ENCODE measurements around the gene TSR3. TPM values are rescaled to one million over a fixed set of nuclear protein-coding genes. Genes with fewer than 3 reads are reported as not detected.
A peak's percentile ranks its signal among the peaks of the same experiment; 100 is the strongest.

TSR3 gene
- total and polyA plus RNA-seq, 2 of the 13 experiments (the other 11 are each of a cell fraction or from before 2014, with no cell fraction given): 24.2 to 51.0 TPM

DNA sequence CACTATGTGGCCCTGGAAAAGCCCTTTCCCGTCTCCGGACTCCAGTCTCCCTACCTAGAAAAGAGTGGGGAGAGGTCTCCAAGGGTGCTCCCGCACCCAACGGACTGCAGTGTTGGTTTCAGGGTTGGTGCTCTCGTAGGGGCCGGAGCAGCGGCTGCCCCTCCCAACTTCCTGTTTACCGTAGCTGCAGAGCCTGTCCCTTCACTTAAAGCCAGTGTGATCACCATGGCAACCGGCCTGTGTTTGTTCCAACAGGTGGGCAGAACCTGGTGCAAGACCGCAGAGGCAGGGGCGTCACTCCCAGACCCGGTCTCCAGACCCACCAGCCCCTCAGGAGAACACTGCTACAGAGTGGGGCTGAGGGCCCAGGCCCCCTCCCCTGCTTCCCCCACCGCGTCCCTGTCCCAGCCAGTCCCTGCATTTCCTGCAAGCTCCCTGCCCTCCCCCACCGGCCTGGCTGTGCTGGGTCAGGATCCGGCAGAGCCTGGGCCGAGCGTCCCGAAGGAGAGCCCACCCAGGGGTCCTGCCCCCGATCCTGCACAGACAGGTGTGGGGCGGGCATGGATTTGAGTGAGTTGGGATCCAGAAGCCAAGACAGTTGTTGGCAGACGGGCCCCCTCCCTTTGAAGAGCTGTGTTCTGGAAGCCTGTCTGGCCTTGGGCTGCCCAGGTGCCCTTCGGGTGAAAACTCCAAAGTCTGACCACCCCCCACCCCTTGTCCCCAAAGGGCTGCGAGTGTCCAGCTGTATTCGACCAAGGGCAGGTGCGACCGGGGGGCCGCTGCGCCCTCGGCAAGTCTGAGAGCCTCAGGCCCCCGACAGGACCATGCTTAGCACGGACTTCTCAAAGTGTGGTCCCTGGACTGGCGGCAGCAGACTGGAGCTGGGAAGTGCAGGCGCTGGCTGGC, 19.7 kb downstream of the TSR3 start (continued):
- TF ChIP-seq, protein P1, sequence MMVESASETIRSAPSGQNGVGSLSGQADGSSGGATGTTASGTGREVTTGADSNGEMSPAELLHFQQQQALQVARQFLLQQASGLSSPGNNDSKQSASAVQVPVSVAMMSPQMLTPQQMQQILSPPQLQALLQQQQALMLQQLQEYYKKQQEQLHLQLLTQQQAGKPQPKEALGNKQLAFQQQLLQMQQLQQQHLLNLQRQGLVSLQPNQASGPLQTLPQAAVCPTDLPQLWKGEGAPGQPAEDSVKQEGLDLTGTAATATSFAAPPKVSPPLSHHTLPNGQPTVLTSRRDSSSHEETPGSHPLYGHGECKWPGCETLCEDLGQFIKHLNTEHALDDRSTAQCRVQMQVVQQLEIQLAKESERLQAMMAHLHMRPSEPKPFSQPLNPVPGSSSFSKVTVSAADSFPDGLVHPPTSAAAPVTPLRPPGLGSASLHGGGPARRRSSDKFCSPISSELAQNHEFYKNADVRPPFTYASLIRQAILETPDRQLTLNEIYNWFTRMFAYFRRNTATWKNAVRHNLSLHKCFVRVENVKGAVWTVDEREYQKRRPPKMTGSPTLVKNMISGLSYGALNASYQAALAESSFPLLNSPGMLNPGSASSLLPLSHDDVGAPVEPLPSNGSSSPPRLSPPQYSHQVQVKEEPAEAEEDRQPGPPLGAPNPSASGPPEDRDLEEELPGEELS (CRISPR knock-in tag; IDR thresholded peaks at IDR 0.05): peak; percentile 91
- TF ChIP-seq, protein P2, sequence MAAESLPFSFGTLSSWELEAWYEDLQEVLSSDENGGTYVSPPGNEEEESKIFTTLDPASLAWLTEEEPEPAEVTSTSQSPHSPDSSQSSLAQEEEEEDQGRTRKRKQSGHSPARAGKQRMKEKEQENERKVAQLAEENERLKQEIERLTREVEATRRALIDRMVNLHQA (CRISPR knock-in tag; IDR thresholded peaks at IDR 0.05): no peak
- TF ChIP-seq TARDBP (CRISPR knock-in tag; IDR thresholded peaks at IDR 0.05) (0 out of 2 replicates have a peak, but pooled peaks have one; percentile 35), SETDB1 (CRISPR knock-in tag; IDR thresholded peaks at IDR 0.05; ENCODE audit: borderline replicate concordance) (no peak), ZNF546 (CRISPR knock-in tag; conservative IDR thresholded peaks at IDR 0.05) (no peak), SNAI1 (CRISPR knock-in tag; IDR thresholded peaks at IDR 0.05; ENCODE audit: borderline replicate concordance) (no peak), GFI1 (CRISPR knock-in tag; IDR thresholded peaks at IDR 0.05; ENCODE audit: borderline replicate concordance) (no peak), POLR2AphosphoS2 (IDR thresholded peaks at IDR 0.05; ENCODE audit: low read depth, low read length) (no peak), GTF2F1 (IDR thresholded peaks at IDR 0.05; ENCODE audit: low read length) (no peak), ZNF430 (CRISPR knock-in tag; IDR thresholded peaks at IDR 0.05) (no peak)
- TF ChIP-seq, protein P3, sequence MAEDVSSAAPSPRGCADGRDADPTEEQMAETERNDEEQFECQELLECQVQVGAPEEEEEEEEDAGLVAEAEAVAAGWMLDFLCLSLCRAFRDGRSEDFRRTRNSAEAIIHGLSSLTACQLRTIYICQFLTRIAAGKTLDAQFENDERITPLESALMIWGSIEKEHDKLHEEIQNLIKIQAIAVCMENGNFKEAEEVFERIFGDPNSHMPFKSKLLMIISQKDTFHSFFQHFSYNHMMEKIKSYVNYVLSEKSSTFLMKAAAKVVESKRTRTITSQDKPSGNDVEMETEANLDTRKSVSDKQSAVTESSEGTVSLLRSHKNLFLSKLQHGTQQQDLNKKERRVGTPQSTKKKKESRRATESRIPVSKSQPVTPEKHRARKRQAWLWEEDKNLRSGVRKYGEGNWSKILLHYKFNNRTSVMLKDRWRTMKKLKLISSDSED (CRISPR knock-in tag; IDR thresholded peaks at IDR 0.05): no peak
- TF ChIP-seq, protein P4, sequence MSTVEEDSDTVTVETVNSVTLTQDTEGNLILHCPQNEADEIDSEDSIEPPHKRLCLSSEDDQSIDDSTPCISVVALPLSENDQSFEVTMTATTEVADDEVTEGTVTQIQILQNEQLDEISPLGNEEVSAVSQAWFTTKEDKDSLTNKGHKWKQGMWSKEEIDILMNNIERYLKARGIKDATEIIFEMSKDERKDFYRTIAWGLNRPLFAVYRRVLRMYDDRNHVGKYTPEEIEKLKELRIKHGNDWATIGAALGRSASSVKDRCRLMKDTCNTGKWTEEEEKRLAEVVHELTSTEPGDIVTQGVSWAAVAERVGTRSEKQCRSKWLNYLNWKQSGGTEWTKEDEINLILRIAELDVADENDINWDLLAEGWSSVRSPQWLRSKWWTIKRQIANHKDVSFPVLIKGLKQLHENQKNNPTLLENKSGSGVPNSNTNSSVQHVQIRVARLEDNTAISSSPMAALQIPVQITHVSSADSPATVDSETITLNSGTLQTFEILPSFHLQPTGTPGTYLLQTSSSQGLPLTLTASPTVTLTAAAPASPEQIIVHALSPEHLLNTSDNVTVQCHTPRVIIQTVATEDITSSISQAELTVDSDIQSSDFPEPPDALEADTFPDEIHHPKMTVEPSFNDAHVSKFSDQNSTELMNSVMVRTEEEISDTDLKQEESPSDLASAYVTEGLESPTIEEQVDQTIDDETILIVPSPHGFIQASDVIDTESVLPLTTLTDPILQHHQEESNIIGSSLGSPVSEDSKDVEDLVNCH (CRISPR knock-in tag; IDR thresholded peaks at IDR 0.05): no peak
- TF ChIP-seq, protein P5, sequence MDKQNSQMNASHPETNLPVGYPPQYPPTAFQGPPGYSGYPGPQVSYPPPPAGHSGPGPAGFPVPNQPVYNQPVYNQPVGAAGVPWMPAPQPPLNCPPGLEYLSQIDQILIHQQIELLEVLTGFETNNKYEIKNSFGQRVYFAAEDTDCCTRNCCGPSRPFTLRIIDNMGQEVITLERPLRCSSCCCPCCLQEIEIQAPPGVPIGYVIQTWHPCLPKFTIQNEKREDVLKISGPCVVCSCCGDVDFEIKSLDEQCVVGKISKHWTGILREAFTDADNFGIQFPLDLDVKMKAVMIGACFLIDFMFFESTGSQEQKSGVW (CRISPR knock-in tag; IDR thresholded peaks at IDR 0.05; ENCODE audit: borderline replicate concordance): no peak
- TF ChIP-seq, protein P6, sequence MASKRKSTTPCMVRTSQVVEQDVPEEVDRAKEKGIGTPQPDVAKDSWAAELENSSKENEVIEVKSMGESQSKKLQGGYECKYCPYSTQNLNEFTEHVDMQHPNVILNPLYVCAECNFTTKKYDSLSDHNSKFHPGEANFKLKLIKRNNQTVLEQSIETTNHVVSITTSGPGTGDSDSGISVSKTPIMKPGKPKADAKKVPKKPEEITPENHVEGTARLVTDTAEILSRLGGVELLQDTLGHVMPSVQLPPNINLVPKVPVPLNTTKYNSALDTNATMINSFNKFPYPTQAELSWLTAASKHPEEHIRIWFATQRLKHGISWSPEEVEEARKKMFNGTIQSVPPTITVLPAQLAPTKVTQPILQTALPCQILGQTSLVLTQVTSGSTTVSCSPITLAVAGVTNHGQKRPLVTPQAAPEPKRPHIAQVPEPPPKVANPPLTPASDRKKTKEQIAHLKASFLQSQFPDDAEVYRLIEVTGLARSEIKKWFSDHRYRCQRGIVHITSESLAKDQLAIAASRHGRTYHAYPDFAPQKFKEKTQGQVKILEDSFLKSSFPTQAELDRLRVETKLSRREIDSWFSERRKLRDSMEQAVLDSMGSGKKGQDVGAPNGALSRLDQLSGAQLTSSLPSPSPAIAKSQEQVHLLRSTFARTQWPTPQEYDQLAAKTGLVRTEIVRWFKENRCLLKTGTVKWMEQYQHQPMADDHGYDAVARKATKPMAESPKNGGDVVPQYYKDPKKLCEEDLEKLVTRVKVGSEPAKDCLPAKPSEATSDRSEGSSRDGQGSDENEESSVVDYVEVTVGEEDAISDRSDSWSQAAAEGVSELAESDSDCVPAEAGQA (IDR thresholded peaks at IDR 0.05; ENCODE audit: low read depth): no peak
- TF ChIP-seq, protein P6 (CRISPR knock-in tag; IDR thresholded peaks at IDR 0.05; ENCODE audit: borderline replicate concordance): no peak; the same call in 1 of the 2 replicates
